GM18909 (cell line): ENCODE data around the gene OR6A2.

Experiments used
- ATAC-seq: cut with Tn5 transposase; IDR thresholded peaks from one replicate; pipeline ENCODE4 v1.9.1; 2021; ENCODE audit warnings: mild to moderate bottlenecking; ENCODE audit not compliant: unreplicated experiment, poor library complexity

The OR6A2 gene

GRCh38 chr11:6771926-6772893, 27.3 kb downstream of the OR6A2 start, which contains the start of gene OR2AG2:
TSS of gene OR2AG2 (minus strand) at chr11:6771976. CDS start at chr11:6768957, 3,019 bp downstream.
- peak; percentile 88 for ATAC-seq

- ATAC-seq: peak; percentile 71
Observed at GRCh38 chr11:6757373-6757967, 42.0 kb downstream of the OR6A2 start.

GRCh38 chr11:6755953-6756347, 43.5 kb downstream of the OR6A2 start:
- no peak for ATAC-seq

GRCh38 chr11:6755303-6755952, 44.1 kb downstream of the OR6A2 start:
- peak; percentile 51 for ATAC-seq

GRCh38 chr11:6747097-6747668, 52.3 kb downstream of the OR6A2 start:
- ATAC-seq: no peak

- no peak for ATAC-seq
Observed at GRCh38 chr11:6746626-6747025, 52.9 kb downstream of the OR6A2 start.

GRCh38 chr11:6746086-6746618, 53.3 kb downstream of the OR6A2 start:
- peak; percentile 88 for ATAC-seq

GRCh38 chr11:6745465-6746015, 53.9 kb downstream of the OR6A2 start:
- ATAC-seq: peak; percentile 67

GRCh38 chr11:6745018-6745417, 54.5 kb downstream of the OR6A2 start:
- no peak for ATAC-seq

- ATAC-seq: no peak
Observed at GRCh38 chr11:6742260-6742659, 57.2 kb downstream of the OR6A2 start.
